H9 (cell line): ENCODE results near the gene MBTPS1. TPM values are rescaled to one million over a fixed set of nuclear protein-coding genes. Genes with fewer than 3 reads are reported as not detected.

Experiments used
- DNase-seq: peaks from one replicate; pipeline ENCODE4 v3.0.0-alpha.2; 2017
- H2AFZ ChIP-seq: one replicate; pipeline ENCODE4 v1.6.1; 2013; ENCODE audit warnings: mild to moderate bottlenecking, low read length, control low read depth, moderate library complexity
- H2AK5ac ChIP-seq: 2 replicates; pipeline ENCODE4 v1.6.1; 2013; ENCODE audit warnings: low read length, control low read depth, mixed read lengths; ENCODE audit not compliant: insufficient read length
- H2BK120ac ChIP-seq: one replicate; pipeline ENCODE4 v1.6.1; 2013; ENCODE audit warnings: low read depth, mild to moderate bottlenecking, low read length, control low read depth, inconsistent platforms; ENCODE audit not compliant: poor library complexity, severe bottlenecking
- H2BK12ac ChIP-seq: 2 replicates; pipeline ENCODE4 v1.6.1; 2013; ENCODE audit warnings: low read length, control low read depth, mixed read lengths, low read depth; ENCODE audit not compliant: insufficient read length
- H2BK15ac ChIP-seq: 2 replicates; pipeline ENCODE4 v1.6.1; 2013; ENCODE audit warnings: low read depth, low read length, control low read depth
- H2BK20ac ChIP-seq: one replicate; pipeline ENCODE4 v1.6.1; 2013; ENCODE audit warnings: low read depth, mild to moderate bottlenecking, low read length, control low read depth, inconsistent platforms; ENCODE audit not compliant: poor library complexity, severe bottlenecking
- H2BK5ac ChIP-seq: 2 replicates; pipeline ENCODE4 v1.6.1; 2013; ENCODE audit warnings: low read length, control low read depth, mixed read lengths; ENCODE audit not compliant: insufficient read length
- H3K14ac ChIP-seq: 2 replicates; pipeline ENCODE4 v1.6.1; 2013; ENCODE audit warnings: low read length, control low read depth; ENCODE audit not compliant: insufficient read depth
- H3K18ac ChIP-seq: 2 replicates; pipeline ENCODE4 v1.6.1; 2013; ENCODE audit warnings: low read depth, mild to moderate bottlenecking, mixed read lengths, low read length, control low read depth; ENCODE audit not compliant: insufficient read length
- H3K23ac ChIP-seq: 2 replicates; pipeline ENCODE4 v1.6.1; 2013; ENCODE audit warnings: low read length, control low read depth, mixed read lengths, low read depth; ENCODE audit not compliant: insufficient read length
- H3K23me2 ChIP-seq: 2 replicates; pipeline ENCODE4 v1.6.1; 2013; ENCODE audit warnings: low read depth, mild to moderate bottlenecking, mixed read lengths, low read length, control low read depth; ENCODE audit not compliant: insufficient read length, poor library complexity, severe bottlenecking
- H3K27ac ChIP-seq: 2 replicates; pipeline ENCODE4 v1.5.1; 2013; ENCODE audit warnings: low read length, control low read depth, mixed read lengths, low read depth; ENCODE audit not compliant: insufficient read length
- H3K27me3 ChIP-seq: 2 replicates; pipeline ENCODE4 v1.6.1; 2013; ENCODE audit warnings: low read length, control low read depth, inconsistent platforms; ENCODE audit not compliant: insufficient read depth
- H3K4ac ChIP-seq: 2 replicates; pipeline ENCODE4 v1.6.1; 2013; ENCODE audit warnings: low read depth, mild to moderate bottlenecking, control low read depth, inconsistent platforms, low read length, moderate library complexity
- H3K4me1 ChIP-seq: 2 replicates; pipeline ENCODE4 v1.6.1; 2013; ENCODE audit warnings: low read length, control low read depth, inconsistent platforms; ENCODE audit not compliant: insufficient read depth
- H3K4me2 ChIP-seq: 2 replicates; pipeline ENCODE4 v1.6.1; 2013; ENCODE audit warnings: low read length, control low read depth, mixed read lengths; ENCODE audit not compliant: insufficient read length, insufficient read depth
- H3K56ac ChIP-seq: 2 replicates; pipeline ENCODE4 v1.6.1; 2013; ENCODE audit warnings: low read depth, mild to moderate bottlenecking, mixed read lengths, low read length, control low read depth; ENCODE audit not compliant: insufficient read length
- H3K79me1 ChIP-seq: 2 replicates; pipeline ENCODE4 v1.6.1; 2013; ENCODE audit warnings: low read depth, mild to moderate bottlenecking, moderate library complexity, low read length, control low read depth, inconsistent platforms; ENCODE audit not compliant: insufficient read depth, poor library complexity, severe bottlenecking
- H3K79me2 ChIP-seq: 2 replicates; pipeline ENCODE4 v1.6.1; 2013; ENCODE audit warnings: low read length, control low read depth, inconsistent platforms; ENCODE audit not compliant: insufficient read depth
- H3K9ac ChIP-seq: 2 replicates; pipeline ENCODE4 v1.6.1; 2013; ENCODE audit warnings: low read length, control low read depth, mixed read lengths; ENCODE audit not compliant: insufficient read length; ENCODE audit errors: extremely low read depth
- H3K9me3 ChIP-seq: one replicate; pipeline ENCODE4 v1.6.1; 2013; ENCODE audit warnings: low read depth, low read length, inconsistent platforms; ENCODE audit not compliant: control insufficient read depth
- H3T11ph ChIP-seq: one replicate; pipeline ENCODE4 v1.6.1; 2013; ENCODE audit warnings: mild to moderate bottlenecking, low read length, control low read depth, inconsistent platforms
- H4K20me1 ChIP-seq: one replicate; pipeline ENCODE4 v1.6.1; 2013; ENCODE audit not compliant: control insufficient read depth, insufficient read length, insufficient read depth
- H4K5ac ChIP-seq: 2 replicates; pipeline ENCODE4 v1.6.1; 2013; ENCODE audit warnings: low read depth, mild to moderate bottlenecking, mixed read lengths, low read length, control low read depth; ENCODE audit not compliant: insufficient read length
- H4K8ac ChIP-seq: replicated peaks from 2 replicates; pipeline ENCODE4 v1.6.1; 2013; ENCODE audit warnings: low read length, control low read depth, mixed read lengths, low read depth; ENCODE audit not compliant: insufficient read length
- H4K91ac ChIP-seq: 2 replicates; pipeline ENCODE4 v1.6.1; 2013; ENCODE audit warnings: low read depth, mild to moderate bottlenecking, moderate library complexity, mixed read lengths, low read length, control low read depth; ENCODE audit not compliant: insufficient read length
- H3K27ac Mint-ChIP-seq, 3 experiments: 2 replicates in 2 of 3; 3 replicates in 1 of 3; pipeline ENCODE4 v1.8.0; 2020 to 2021; ENCODE audit warnings: mixed read lengths in 3 of 3, mild to moderate bottlenecking in 1 of 3, moderate library complexity in 1 of 3
- H3K27me3 Mint-ChIP-seq: 2 replicates; pipeline ENCODE4 v1.8.0; 2021; ENCODE audit warnings: low read depth, mild to moderate bottlenecking, moderate library complexity, mixed read lengths
- H3K36me3 Mint-ChIP-seq, 3 experiments: 2 replicates in 2 of 3; 3 replicates in 1 of 3; pipeline ENCODE4 v1.8.0; 2020 to 2021; ENCODE audit warnings: low read depth in 3 of 3, mixed read lengths in 3 of 3; ENCODE audit not compliant: insufficient read depth in 1 of 3
- H3K4me1 Mint-ChIP-seq, 2 experiments: 2 replicates each; pipeline ENCODE4 v1.8.0; 2020; ENCODE audit warnings: mixed read lengths in 2 of 2
- H3K4me3 Mint-ChIP-seq, 2 experiments: 2 replicates in 1 of 2; 3 replicates in 1 of 2; pipeline ENCODE4 v1.8.0; 2020 to 2021; ENCODE audit warnings: mild to moderate bottlenecking in 2 of 2, mixed read lengths in 2 of 2, moderate library complexity in 1 of 2
- H3K9me3 Mint-ChIP-seq, 2 experiments: 2 replicates in 1 of 2; 3 replicates in 1 of 2; pipeline ENCODE4 v1.8.0; 2020; ENCODE audit warnings: mild to moderate bottlenecking in 2 of 2, mixed read lengths in 2 of 2, moderate library complexity in 1 of 2
- WGBS: extraction: QIAGEN DNeasy Blood & Tissue Kit; methylation state at CpG from one replicate; pipeline ENCODE4 v1.1.7; 2013; ENCODE audit warnings: missing lambda C conversion rate, low lambda C conversion rate, mixed read lengths; ENCODE audit not compliant: insufficient read length; ENCODE audit errors: extremely low coverage; 5-methylcytosine and 5-hydroxymethylcytosine counted together
- total RNA-seq: library from RNA; stranded (reverse); gene quantifications from 2 replicates; pipeline ENCODE4 v1.2.1, GENCODE V29; 2021
- TF ChIP-seq, protein P1 (sequence below): fragments of 200-600 bp; sonication (generic); conservative IDR thresholded peaks from 3 replicates; pipeline ENCODE4 v1.8.0; 2021; ENCODE audit warnings: antibody characterized with exemption, mild to moderate bottlenecking

The MBTPS1 gene
- total RNA-seq, 1 experiment from 2014 or later: 48.7 TPM

DNA sequence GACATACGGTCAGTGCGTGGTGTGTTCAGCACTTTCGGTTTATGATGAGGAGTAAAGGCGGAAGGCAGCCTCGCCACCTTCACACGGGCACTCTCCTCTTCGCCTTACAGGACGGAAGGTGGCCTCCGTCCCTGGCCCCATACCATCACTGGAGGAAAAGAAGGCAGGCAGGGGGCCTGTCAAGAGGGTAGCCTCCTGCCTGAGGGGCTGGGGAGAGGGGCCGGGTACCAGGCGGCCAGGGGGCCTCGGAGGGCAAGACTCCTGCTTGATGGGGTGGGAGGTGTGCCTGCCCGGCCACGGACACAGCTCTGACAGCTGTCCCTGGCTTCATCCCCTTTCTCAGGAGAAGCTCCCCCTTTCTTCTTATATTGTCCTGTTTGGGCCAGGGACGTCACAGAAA, 58.5 kb downstream of the MBTPS1 start:
- no peaks in the 10 kb centered on the region for H3K27me3 ChIP-seq
- Mint-ChIP-seq H3K9me3 (no peaks in the 10 kb centered on the region), H3K27ac (no peak overlapping the region), H3K27me3 (no peaks in the 10 kb centered on the region), H3K36me3 (peaks cover 12 to 89% (median 68%) of the 10 kb centered on the region in 3 experiments; a peak in 6 of 7 replicates), H3K4me1 (peaks cover 7 to 15% of the 10 kb centered on the region in 2 experiments), H3K4me3 (no peak overlapping the region; a peak in 1 of 5 replicates)
- TF ChIP-seq, protein P1, sequence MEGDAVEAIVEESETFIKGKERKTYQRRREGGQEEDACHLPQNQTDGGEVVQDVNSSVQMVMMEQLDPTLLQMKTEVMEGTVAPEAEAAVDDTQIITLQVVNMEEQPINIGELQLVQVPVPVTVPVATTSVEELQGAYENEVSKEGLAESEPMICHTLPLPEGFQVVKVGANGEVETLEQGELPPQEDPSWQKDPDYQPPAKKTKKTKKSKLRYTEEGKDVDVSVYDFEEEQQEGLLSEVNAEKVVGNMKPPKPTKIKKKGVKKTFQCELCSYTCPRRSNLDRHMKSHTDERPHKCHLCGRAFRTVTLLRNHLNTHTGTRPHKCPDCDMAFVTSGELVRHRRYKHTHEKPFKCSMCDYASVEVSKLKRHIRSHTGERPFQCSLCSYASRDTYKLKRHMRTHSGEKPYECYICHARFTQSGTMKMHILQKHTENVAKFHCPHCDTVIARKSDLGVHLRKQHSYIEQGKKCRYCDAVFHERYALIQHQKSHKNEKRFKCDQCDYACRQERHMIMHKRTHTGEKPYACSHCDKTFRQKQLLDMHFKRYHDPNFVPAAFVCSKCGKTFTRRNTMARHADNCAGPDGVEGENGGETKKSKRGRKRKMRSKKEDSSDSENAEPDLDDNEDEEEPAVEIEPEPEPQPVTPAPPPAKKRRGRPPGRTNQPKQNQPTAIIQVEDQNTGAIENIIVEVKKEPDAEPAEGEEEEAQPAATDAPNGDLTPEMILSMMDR: no peak
- no peak overlapping the region for H3K18ac ChIP-seq
- H3K79me1 ChIP-seq: no peaks in the 10 kb centered on the region
- no peak overlapping the region for H2BK15ac ChIP-seq
- no peaks in the 10 kb centered on the region for H3K9me3 ChIP-seq
- no peak overlapping the region for H3K56ac ChIP-seq
- H3K4ac ChIP-seq: no peak overlapping the region
- no peak overlapping the region for H2BK120ac ChIP-seq
- H3K27ac ChIP-seq: no peak overlapping the region
- no peaks in the 10 kb centered on the region for H3K4me1 ChIP-seq
- no peak overlapping the region for H2BK12ac ChIP-seq
- no peaks in the 10 kb centered on the region for H3K79me2 ChIP-seq
- H4K5ac ChIP-seq: no peak overlapping the region
- H4K8ac ChIP-seq: no peak overlapping the region
- DNase-seq: no peak
- no peak overlapping the region for H3K14ac ChIP-seq
- no peak overlapping the region for H2BK5ac ChIP-seq
- H2AK5ac ChIP-seq: no peak overlapping the region
- no CpG with 5 or more reads among the region's 15 CpGs for WGBS
- H2AFZ ChIP-seq: no peak overlapping the region
- no peak overlapping the region for H2BK20ac ChIP-seq
- H3K9ac ChIP-seq: no peak overlapping the region
- no peak overlapping the region for H3T11ph ChIP-seq
- no peak overlapping the region for H3K4me2 ChIP-seq
- no peaks in the 10 kb centered on the region for H3K23me2 ChIP-seq
- H4K91ac ChIP-seq: no peak overlapping the region
- no peaks in the 10 kb centered on the region for H4K20me1 ChIP-seq
- no peak overlapping the region for H3K23ac ChIP-seq
